T-helper 1 cell treated with Interleukin-12 subunit alpha and Interleukin-12 subunit beta and Interleukin-4 antibody, amounts not matched to agents 30 μg/mL and 1 μg/mL, for 36 hours (primary cell): ENCODE data around the gene IFITM5.
"Not testable (repeated sequence)": the region's sequence is repeated elsewhere in the genome, so short reads cannot be mapped to it uniquely, and the experiment has no call there.

Source experiments
- H3K27ac Mint-ChIP-seq: one replicate; pipeline ENCODE4 v1.8.0; 2021; ENCODE audit warnings: mild to moderate bottlenecking, mixed read lengths
- H3K27me3 Mint-ChIP-seq: one replicate; pipeline ENCODE4 v1.8.0; 2021; ENCODE audit warnings: low read depth, mixed read lengths
- H3K36me3 Mint-ChIP-seq: one replicate; pipeline ENCODE4 v1.8.0; 2021; ENCODE audit warnings: low read depth, mixed read lengths
- H3K4me1 Mint-ChIP-seq: one replicate; pipeline ENCODE4 v1.8.0; 2021; ENCODE audit warnings: low read depth, mixed read lengths
- H3K4me3 Mint-ChIP-seq: one replicate; pipeline ENCODE4 v1.8.0; 2021; ENCODE audit warnings: mild to moderate bottlenecking, moderate library complexity, mixed read lengths
- H3K9me3 Mint-ChIP-seq: one replicate; pipeline ENCODE4 v1.8.0; 2021; ENCODE audit warnings: mixed read lengths

The IFITM5 gene

DNA sequence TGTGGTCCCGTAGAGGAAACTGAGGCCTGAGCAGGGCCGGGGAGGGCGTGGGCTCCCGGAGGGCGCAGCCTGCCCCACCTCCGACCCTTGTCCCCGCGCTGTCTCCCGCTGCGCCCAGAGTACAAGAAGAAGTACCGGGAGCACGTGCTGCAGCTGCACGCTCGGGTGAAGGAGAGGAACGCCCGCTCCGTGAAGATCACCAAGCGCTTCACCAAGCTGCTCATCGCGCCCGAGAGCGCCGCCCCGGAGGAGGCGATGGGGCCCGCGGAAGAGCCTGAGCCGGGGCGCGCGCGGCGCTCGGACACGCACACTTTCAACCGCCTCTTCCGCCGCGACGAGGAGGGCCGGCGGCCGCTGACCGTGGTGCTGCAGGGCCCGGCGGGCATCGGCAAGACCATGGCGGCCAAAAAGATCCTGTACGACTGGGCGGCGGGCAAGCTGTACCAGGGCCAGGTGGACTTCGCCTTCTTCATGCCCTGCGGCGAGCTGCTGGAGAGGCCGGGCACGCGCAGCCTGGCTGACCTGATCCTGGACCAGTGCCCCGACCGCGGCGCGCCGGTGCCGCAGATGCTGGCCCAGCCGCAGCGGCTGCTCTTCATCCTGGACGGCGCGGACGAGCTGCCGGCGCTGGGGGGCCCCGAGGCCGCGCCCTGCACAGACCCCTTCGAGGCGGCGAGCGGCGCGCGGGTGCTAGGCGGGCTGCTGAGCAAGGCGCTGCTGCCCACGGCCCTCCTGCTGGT lies 19.2 kb downstream of the IFITM5 start:
- peak overlapping the region; percentile 76 for H3K27ac Mint-ChIP-seq
- peak overlapping the region; percentile 87 for H3K4me3 Mint-ChIP-seq
- peaks cover 43% of the 10 kb centered on the region for H3K36me3 Mint-ChIP-seq
- peaks cover 43% of the 10 kb centered on the region for H3K4me1 Mint-ChIP-seq
- H3K9me3 Mint-ChIP-seq = peaks cover 5% of the 10 kb centered on the region
- H3K27me3 Mint-ChIP-seq = peaks cover 44% of the 10 kb centered on the region

- Mint-ChIP-seq H3K27ac (no peak overlapping the region), H3K27me3 (peaks cover 49% of the 10 kb centered on the region), H3K36me3 (peaks cover 43% of the 10 kb centered on the region), H3K4me3 (peak overlapping the region; percentile 85), H3K4me1 (peaks cover 43% of the 10 kb centered on the region), H3K9me3 (peaks cover 5% of the 10 kb centered on the region)
Measured at GRCh38 chr11:279040-279965, 20.0 kb downstream of the IFITM5 start.

GRCh38 chr11:278001-278951 lies 21.1 kb downstream of the IFITM5 start, which contains the start of gene NLRP6:
NLRP6 (plus strand) TSS chr11:278407; CDS start chr11:278570, 163 bp downstream.
- H3K9me3 Mint-ChIP-seq = peaks cover 5% of the 10 kb centered on the region
- H3K4me3 Mint-ChIP-seq = peak within 1 kb of the TSS; percentile 85
- peaks cover 49% of the 10 kb centered on the region for H3K27me3 Mint-ChIP-seq
- peak within 1 kb of the TSS; percentile 88 for H3K27ac Mint-ChIP-seq
- H3K4me1 Mint-ChIP-seq = peaks cover 37% of the 10 kb centered on the region
- H3K36me3 Mint-ChIP-seq = peaks cover 38% of the 10 kb centered on the region

- H3K4me1 Mint-ChIP-seq = peaks cover 20% of the 10 kb centered on the region
- peaks cover 24% of the 10 kb centered on the region for H3K36me3 Mint-ChIP-seq
- H3K27ac Mint-ChIP-seq = no peak overlapping the region
- no peak overlapping the region for H3K4me3 Mint-ChIP-seq
- H3K9me3 Mint-ChIP-seq = peaks cover 5% of the 10 kb centered on the region
- peaks cover 29% of the 10 kb centered on the region for H3K27me3 Mint-ChIP-seq
Measured at GRCh38 chr11:276219-276618, 23.1 kb downstream of the IFITM5 start.

GRCh38 chr11:272931-273198 lies 26.5 kb downstream of the IFITM5 start:
- no peak overlapping the region for H3K4me3 Mint-ChIP-seq
- H3K4me1 Mint-ChIP-seq = peaks cover 30% of the 10 kb centered on the region
- peaks cover 24% of the 10 kb centered on the region for H3K27me3 Mint-ChIP-seq
- peaks cover 18% of the 10 kb centered on the region for H3K36me3 Mint-ChIP-seq
- peaks cover 5% of the 10 kb centered on the region for H3K9me3 Mint-ChIP-seq
- no peak overlapping the region for H3K27ac Mint-ChIP-seq

DNA sequence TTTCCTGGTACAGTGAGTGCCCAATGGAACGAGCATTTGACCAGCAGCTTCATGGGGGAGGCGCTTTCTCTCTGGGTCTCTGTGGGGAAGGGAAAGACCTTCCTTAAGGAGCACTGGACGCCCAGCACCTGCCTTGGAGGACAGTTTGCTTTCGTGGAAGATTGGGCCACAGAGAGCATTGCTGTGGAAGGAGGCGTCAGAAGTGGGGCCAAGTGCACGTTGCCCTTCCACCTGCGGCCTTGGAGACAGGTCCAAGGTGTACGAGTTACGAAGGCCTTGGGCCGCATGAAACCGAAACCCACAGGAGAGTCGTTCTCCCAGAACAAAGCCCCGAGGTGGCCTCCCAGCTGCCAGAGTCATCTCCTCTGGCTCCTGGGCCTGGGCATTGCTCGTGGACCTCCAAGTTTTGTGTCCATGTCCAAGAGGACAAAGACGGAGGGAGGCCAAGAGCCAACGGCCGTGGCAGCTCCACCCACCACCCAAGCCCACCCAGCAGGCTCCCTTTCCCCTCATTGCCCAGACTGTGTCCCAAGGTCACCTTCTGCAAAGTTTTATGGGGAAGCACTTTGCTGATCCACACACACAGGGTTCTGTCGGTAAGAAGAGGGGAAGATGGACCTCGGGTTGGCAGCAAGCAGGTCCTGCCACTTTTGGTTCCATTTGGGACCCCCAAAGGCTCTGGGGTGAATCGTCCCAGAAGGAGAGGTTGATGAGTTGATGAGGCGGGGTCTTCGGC lies 27.0 kb downstream of the IFITM5 start:
- peaks cover 29% of the 10 kb centered on the region for H3K4me1 Mint-ChIP-seq
- no peak overlapping the region for H3K4me3 Mint-ChIP-seq
- peaks cover 5% of the 10 kb centered on the region for H3K9me3 Mint-ChIP-seq
- H3K36me3 Mint-ChIP-seq = peaks cover 14% of the 10 kb centered on the region
- peak overlapping the region; percentile 16 for H3K27ac Mint-ChIP-seq
- peaks cover 19% of the 10 kb centered on the region for H3K27me3 Mint-ChIP-seq

DNA sequence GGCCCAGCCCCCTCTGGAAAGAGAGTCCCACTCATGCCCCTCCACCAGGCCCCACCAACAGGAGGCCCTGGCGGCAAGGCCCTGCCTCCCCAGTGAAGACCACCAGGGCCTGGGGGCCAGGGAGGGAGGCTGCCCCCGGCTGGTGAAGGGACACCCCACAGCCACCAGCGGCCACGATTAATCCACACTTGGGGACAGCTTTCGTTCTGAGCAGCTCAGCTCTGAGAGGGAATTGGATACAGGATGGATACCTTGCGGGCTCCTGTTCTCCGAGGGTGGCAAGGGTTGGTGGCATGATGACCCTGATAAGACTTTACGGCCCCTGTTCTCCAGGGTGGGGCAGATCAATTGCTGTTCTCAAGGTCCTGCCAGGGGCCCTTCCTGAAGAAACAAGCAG lies 28.0 kb downstream of the IFITM5 start:
- Mint-ChIP-seq H3K27ac (no peak overlapping the region), H3K36me3 (peaks cover 8% of the 10 kb centered on the region), H3K4me3 (no peak overlapping the region), H3K27me3 (peaks cover 12% of the 10 kb centered on the region), H3K9me3 (no peaks in the 10 kb centered on the region), H3K4me1 (peaks cover 28% of the 10 kb centered on the region)

DNA sequence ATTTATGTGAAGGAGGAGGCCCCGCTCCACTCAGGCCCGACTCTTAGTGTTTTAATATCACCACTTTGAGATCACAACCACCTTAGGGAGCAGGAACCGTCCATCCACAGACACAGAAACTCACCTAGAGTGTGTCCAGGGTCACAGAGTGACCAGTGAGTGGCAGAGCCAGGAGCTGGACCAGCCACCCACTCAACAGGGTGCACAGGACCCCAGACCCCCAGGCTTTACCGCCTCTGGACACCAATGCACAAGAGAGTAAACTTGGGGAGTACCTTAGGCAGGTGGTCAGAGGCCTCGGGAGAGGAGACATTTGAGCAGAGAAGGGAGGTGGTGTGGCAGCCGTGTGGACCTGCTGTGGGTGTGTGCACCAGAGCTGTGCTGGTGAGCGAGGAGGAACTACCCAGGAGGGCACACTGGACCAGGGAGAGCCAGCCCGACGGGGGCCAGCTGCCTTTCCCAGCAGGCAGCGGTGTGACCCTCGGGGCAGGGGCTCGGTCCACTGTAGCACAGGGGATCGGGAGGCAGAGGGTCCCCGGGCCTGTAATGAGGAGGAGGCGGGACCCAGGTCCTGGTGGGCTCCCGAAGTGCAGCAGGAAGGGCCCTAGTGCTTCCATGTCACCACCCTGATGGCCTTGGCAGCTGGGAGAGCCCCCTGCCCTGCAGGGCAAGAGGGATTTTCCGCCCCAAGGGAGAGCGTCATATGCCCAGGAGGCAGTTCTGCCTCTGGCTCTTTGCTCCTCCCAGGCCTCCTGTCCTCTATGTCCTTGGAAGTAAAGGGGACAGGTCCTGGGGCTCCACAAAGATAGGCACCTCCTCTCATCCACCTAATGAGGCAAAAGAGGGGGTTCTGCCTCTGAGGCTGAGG lies 28.6 kb downstream of the IFITM5 start:
- peaks cover 28% of the 10 kb centered on the region for H3K4me1 Mint-ChIP-seq
- peaks cover 8% of the 10 kb centered on the region for H3K27me3 Mint-ChIP-seq
- H3K4me3 Mint-ChIP-seq = no peak overlapping the region
- no peaks in the 10 kb centered on the region for H3K9me3 Mint-ChIP-seq
- H3K27ac Mint-ChIP-seq = peak overlapping the region; percentile 50
- peaks cover 5% of the 10 kb centered on the region for H3K36me3 Mint-ChIP-seq

DNA sequence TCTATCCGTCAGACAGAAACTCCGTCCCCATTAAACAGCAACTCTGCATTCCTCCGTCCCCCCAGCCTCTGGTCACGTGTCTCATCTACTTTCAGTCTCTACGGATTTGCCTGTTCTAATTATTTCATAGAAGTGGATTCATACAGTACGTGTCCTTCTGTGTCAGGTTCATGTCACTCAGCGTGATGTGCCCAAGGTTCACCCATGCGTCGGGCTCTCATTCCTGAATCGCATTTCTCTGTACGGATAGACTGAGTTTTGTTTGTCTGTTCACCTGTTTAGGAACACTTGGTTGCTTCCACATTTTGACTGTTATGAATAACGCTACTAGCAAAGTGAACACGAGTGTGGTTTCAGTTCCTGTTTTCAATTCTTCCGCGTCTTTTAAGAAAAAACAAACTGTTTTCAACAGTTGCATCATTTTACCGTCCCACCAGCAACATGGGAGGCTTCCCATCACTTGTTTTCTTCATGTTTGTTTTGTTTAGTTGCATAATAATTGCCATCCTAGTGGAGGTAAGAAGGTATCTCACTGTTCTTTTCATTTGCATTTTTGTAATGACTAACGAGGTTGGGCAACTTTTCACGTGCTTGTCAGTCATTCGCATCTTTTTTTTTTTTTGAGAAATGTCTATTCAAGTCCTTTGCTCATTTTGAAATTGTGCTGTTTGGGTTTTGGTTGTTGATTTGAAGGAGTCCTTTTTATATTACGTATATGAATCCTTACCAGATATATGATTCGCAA lies 30.0 kb downstream of the IFITM5 start:
- no peaks in the 10 kb centered on the region for H3K27me3 Mint-ChIP-seq
- H3K36me3 Mint-ChIP-seq = peaks cover 5% of the 10 kb centered on the region
- H3K4me3 Mint-ChIP-seq = peak overlapping the region; percentile 95
- peak overlapping the region; percentile 100 for H3K27ac Mint-ChIP-seq
- H3K4me1 Mint-ChIP-seq = peaks cover 28% of the 10 kb centered on the region
- H3K9me3 Mint-ChIP-seq = no peaks in the 10 kb centered on the region

GRCh38 chr11:268716-269145 lies 30.6 kb downstream of the IFITM5 start:
- not testable (repeated sequence) for H3K36me3 Mint-ChIP-seq
- peaks cover 28% of the 10 kb centered on the region for H3K4me1 Mint-ChIP-seq

DNA sequence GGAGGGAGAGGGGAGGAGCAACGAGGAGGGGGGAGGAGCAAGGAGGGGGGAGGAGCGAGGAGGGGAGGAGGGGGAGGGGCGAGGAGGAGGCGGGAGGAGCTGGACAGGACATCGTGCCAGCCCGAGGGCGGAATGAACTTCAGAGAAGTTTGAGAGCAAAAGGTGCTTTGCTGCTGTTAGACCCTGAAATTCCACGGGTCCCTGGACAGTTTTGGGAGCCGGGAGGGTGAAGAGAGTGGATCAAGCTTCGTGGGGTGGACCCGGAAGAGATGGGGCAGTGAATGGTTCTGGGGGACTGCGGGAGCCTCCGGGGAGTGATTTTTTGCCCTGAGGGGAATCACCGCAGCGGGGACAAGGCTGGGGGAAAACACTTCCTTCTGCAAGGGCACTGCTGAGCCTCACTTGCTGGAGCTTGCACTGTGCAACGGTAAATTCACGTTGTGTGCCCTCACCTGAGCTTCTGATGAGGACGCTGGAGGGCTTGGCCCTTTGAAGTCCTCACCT lies 31.8 kb downstream of the IFITM5 start:
- peaks cover 5% of the 10 kb centered on the region for H3K36me3 Mint-ChIP-seq
- H3K4me1 Mint-ChIP-seq = peaks cover 28% of the 10 kb centered on the region
- no peaks in the 10 kb centered on the region for H3K9me3 Mint-ChIP-seq
- H3K27me3 Mint-ChIP-seq = no peaks in the 10 kb centered on the region
- peak overlapping the region; percentile 100 for H3K27ac Mint-ChIP-seq
- H3K4me3 Mint-ChIP-seq = peak overlapping the region; percentile 95

More at GRCh38 chr11:268716-269145, 30.6 kb downstream of the IFITM5 start:
- H3K27ac Mint-ChIP-seq = peak overlapping the region; percentile 100
- not testable (repeated sequence) for H3K27me3 Mint-ChIP-seq, H3K9me3 Mint-ChIP-seq
- H3K4me3 Mint-ChIP-seq = peak overlapping the region; percentile 95

DNA sequence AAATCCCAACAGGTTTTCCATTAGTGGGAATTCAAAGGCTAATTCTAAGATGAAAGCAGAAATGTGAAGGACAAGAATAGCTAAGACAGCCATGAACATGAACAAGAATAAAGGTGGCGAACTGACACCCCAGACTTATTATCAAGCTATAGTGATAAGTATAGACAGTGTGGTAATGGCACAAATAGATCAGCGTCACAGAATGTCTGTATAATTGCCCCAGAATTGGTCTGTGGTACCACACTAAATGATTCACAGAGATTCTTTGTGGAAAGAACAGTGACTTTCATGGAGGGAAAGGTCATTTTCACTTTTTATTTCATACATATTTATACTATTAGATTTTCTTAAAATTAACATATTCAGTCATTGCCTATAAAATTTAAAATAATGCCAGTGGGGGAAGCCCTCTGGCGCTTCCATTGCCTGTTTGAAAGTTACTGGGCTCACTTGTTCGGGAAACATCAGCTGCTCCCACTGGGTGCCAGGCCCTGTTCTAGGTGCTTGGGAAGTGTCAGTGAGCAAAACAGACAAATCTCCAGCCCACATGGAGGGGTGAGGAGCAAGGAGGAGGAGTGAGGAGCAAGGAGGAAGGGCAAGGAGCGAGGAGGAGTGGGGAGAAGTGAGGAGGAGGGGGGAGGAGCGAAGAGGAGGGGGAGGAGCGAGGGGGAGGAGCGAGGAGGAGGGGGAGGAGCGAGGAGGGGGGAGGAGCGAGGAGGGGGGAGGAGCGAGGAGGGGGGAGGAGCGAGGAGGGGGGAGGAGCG lies 32.5 kb downstream of the IFITM5 start:
- no peaks in the 10 kb centered on the region for H3K27me3 Mint-ChIP-seq

More for the DNA sequence above, 32.5 kb downstream of the IFITM5 start:
- peak overlapping the region; percentile 82 for H3K4me3 Mint-ChIP-seq
- peaks cover 4% of the 10 kb centered on the region for H3K36me3 Mint-ChIP-seq
- peaks cover 2% of the 10 kb centered on the region for H3K9me3 Mint-ChIP-seq
- peak overlapping the region; percentile 84 for H3K27ac Mint-ChIP-seq
- H3K4me1 Mint-ChIP-seq = peaks cover 30% of the 10 kb centered on the region
